Measurements from ENCODE around the gene CLCN7. TPM values are rescaled to one million over a fixed set of nuclear protein-coding genes. Genes with fewer than 3 reads are reported as not detected.

CLCN7 gene
- total RNA-seq, 1 experiment from 2014 or later = 70.0 TPM

DNA sequence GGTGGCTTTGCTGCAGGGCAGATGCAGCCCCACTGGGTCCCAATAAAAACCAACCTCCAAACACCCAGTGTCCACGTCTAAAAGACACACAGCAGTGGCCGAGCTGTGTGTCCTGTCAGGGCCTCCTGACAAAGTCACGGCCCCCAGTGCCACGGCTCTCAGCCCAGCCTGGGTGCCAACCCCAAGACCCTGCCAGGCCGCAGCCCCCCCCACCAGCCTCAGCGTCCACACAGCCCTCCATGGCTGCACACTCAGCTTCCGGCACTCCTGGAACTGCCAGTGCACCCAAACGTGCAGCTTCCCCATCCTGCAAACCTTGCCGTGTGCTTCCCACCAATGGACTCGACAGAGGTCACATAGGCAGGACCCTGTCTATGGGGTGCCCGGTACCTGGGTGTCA is 26.9 kb downstream of the CLCN7 start:
- H3K4ac ChIP-seq (ENCODE audit: low read depth, low read length) = no peak overlapping the region
- H3K4me1 ChIP-seq (ENCODE audit: insufficient read depth, low read length) = no peaks in the 10 kb centered on the region
- no peaks in the 10 kb centered on the region for H3K27me3 ChIP-seq (ENCODE audit: insufficient read depth, low read length)
- H3K9me3 Mint-ChIP-seq = no peaks in the 10 kb centered on the region
- no peak overlapping the region for H2BK120ac ChIP-seq (ENCODE audit: low read depth, low read length, poor library complexity, severe bottlenecking)
- no peak overlapping the region for H3K27ac ChIP-seq (ENCODE audit: insufficient read length, low read depth, low read length)
- no peak overlapping the region for H2BK20ac ChIP-seq (ENCODE audit: low read depth, low read length, poor library complexity, severe bottlenecking)
- no peaks in the 10 kb centered on the region for H3K79me2 ChIP-seq (ENCODE audit: insufficient read depth, low read length)
- H3K23ac ChIP-seq (ENCODE audit: insufficient read length, low read depth, low read length) = no peak overlapping the region
- DNase-seq = no peak
- no peak overlapping the region for H4K8ac ChIP-seq (replicated peaks; ENCODE audit: insufficient read length, low read depth, low read length)
- no peak for TF ChIP-seq CTCF (conservative IDR thresholded peaks at IDR 0.05)
- H3K14ac ChIP-seq (ENCODE audit: insufficient read depth, low read length) = no peak overlapping the region
- no peak overlapping the region for H4K5ac ChIP-seq (ENCODE audit: insufficient read length, low read depth, low read length)
- H3K4me2 ChIP-seq (ENCODE audit: insufficient read depth, insufficient read length, low read length) = no peak overlapping the region
- no peak overlapping the region for H3K18ac ChIP-seq (ENCODE audit: insufficient read length, low read depth, low read length)
- H3K79me1 ChIP-seq (ENCODE audit: insufficient read depth, low read depth, low read length, poor library complexity, severe bottlenecking) = no peaks in the 10 kb centered on the region
- H2BK15ac ChIP-seq (ENCODE audit: low read depth, low read length) = no peak overlapping the region
- H3K23me2 ChIP-seq (ENCODE audit: insufficient read length, low read depth, low read length, poor library complexity, severe bottlenecking) = no peaks in the 10 kb centered on the region
- no peak overlapping the region for H2BK12ac ChIP-seq (ENCODE audit: insufficient read length, low read depth, low read length)
- H4K20me1 ChIP-seq (ENCODE audit: control insufficient read depth, insufficient read depth, insufficient read length) = peaks cover 2% of the 10 kb centered on the region
- no peak overlapping the region; a peak in 1 of 7 replicates for H3K27ac Mint-ChIP-seq
- no peak overlapping the region for H2AK5ac ChIP-seq (ENCODE audit: insufficient read length, low read length)
- H3K9me3 ChIP-seq (ENCODE audit: control insufficient read depth, low read depth, low read length) = no peaks in the 10 kb centered on the region
- peaks cover 1% of the 10 kb centered on the region; the same call in 1 of the 2 replicates for H3K27me3 Mint-ChIP-seq (ENCODE audit: low read depth)
- no peak overlapping the region for H3K9ac ChIP-seq (ENCODE audit: extremely low read depth, insufficient read length, low read length)
- peaks cover 0 to 24% (median 24%) of the 10 kb centered on the region in 3 experiments; a peak in 5 of 7 replicates for H3K36me3 Mint-ChIP-seq (ENCODE audit: insufficient read depth in 1 of 3, low read depth in 3 of 3)
- no peak overlapping the region for H4K91ac ChIP-seq (ENCODE audit: insufficient read length, low read depth, low read length)
- H2AFZ ChIP-seq (ENCODE audit: low read length) = no peak overlapping the region
- WGBS (ENCODE audit: extremely low coverage, insufficient read length, low lambda C conversion rate) = no CpG with 5 or more reads among the region's 11 CpGs
- no peaks in the 10 kb centered on the region for H3K4me1 Mint-ChIP-seq
- H3K4me3 Mint-ChIP-seq = no peak overlapping the region
- no peak overlapping the region for H2BK5ac ChIP-seq (ENCODE audit: insufficient read length, low read length)
- H3K56ac ChIP-seq (ENCODE audit: insufficient read length, low read depth, low read length) = no peak overlapping the region
- H3T11ph ChIP-seq (ENCODE audit: low read length) = no peak overlapping the region
